Osteoblast (primary cell): ENCODE results near the gene OR10H3. TPM values are rescaled to one million over a fixed set of nuclear protein-coding genes. Genes with fewer than 3 reads are reported as not detected.

Experiments
- DNase-seq: peaks from one replicate; pipeline ENCODE4 v3.0.0; 2011; ENCODE audit warnings: low spot score, mixed read lengths; ENCODE audit not compliant: insufficient read length; ENCODE audit errors: missing footprints
- H2AFZ ChIP-seq: 2 replicates; pipeline ENCODE4 v1.6.0; 2011; ENCODE audit warnings: mild to moderate bottlenecking, low read length
- H3K27ac ChIP-seq: 2 replicates; pipeline ENCODE4 v1.5.1; 2011; ENCODE audit warnings: mild to moderate bottlenecking, low read depth, low read length, moderate library complexity
- H3K27me3 ChIP-seq: 2 replicates; pipeline ENCODE4 v1.6.0; 2012; ENCODE audit warnings: mild to moderate bottlenecking, control low read depth, inconsistent platforms, low read length, moderate library complexity; ENCODE audit not compliant: insufficient read depth
- H3K36me3 ChIP-seq: 2 replicates; pipeline ENCODE4 v1.5.1; 2011; ENCODE audit warnings: mild to moderate bottlenecking, low read length, control low read depth, moderate library complexity; ENCODE audit not compliant: insufficient read depth
- H3K4me1 ChIP-seq: 2 replicates; pipeline ENCODE4 v1.5.1; 2011; ENCODE audit warnings: mild to moderate bottlenecking, low read length, control low read depth, moderate library complexity; ENCODE audit not compliant: insufficient read depth
- H3K4me2 ChIP-seq: 2 replicates; pipeline ENCODE4 v1.6.0; 2011; ENCODE audit warnings: mild to moderate bottlenecking, low read length; ENCODE audit not compliant: insufficient read depth
- H3K4me3 ChIP-seq: fragments of 200-600 bp; sonication (generic); 3 replicates; pipeline ENCODE4 v1.5.1; 2012; ENCODE audit warnings: mild to moderate bottlenecking, low read length, inconsistent platforms; ENCODE audit not compliant: insufficient read depth
- H3K79me2 ChIP-seq: 2 replicates; pipeline ENCODE4 v1.6.0; 2012; ENCODE audit warnings: mild to moderate bottlenecking, low read length, control low read depth, inconsistent platforms; ENCODE audit not compliant: insufficient read depth
- H3K9me3 ChIP-seq: 2 replicates; pipeline ENCODE4 v1.5.1; 2011; ENCODE audit warnings: low read depth, low read length, control low read depth
- H4K20me1 ChIP-seq: 2 replicates; pipeline ENCODE4 v1.6.0; 2012; ENCODE audit warnings: mild to moderate bottlenecking, low read length, control low read depth; ENCODE audit not compliant: insufficient read depth
- total RNA-seq: library from RNA; depleted of rRNA; stranded (reverse); fragments of >200 nt; gene quantifications from 2 replicates; pipeline ENCODE4 v1.2.3, GENCODE V29; 2012
- TF ChIP-seq, protein P1 (sequence below): IDR thresholded peaks from 2 replicates; pipeline ENCODE4 v1.5.1; 2011; ENCODE audit warnings: mild to moderate bottlenecking, low read depth, low read length, moderate library complexity; ENCODE audit errors: extremely low read depth

OR10H3 gene
- total RNA-seq, 1 donor = not detected

DNA sequence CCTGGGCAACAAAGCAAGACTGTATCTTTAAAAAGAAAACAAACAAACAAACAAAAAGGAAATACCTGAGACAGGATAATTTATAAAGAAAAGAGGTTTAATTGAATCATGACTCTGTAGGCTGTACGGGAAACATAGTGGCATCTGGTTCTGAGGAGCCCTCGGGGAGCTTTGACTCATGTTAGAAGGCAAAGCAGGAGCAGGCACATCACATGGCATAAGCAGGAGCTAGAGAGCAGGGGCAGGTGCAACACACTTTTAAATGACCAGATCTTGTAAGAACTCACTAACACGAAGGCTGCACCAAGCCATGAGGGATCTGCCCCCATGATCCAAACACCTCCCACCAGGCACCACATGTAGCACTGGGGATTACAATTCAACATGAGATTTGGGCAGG is 23.1 kb upstream of the OR10H3 start:
- Histone ChIP-seq H3K4me1 (no peaks in the 10 kb centered on the region), H3K4me2 (no peak overlapping the region), H3K9me3 (no peaks in the 10 kb centered on the region), H4K20me1 (no peaks in the 10 kb centered on the region), H3K36me3 (no peaks in the 10 kb centered on the region), H3K27ac (no peak overlapping the region), H3K27me3 (no peaks in the 10 kb centered on the region), H3K4me3 (no peak overlapping the region), H3K79me2 (no peaks in the 10 kb centered on the region), H2AFZ (no peak overlapping the region)
- no peak for DNase-seq
- TF ChIP-seq, protein P1, sequence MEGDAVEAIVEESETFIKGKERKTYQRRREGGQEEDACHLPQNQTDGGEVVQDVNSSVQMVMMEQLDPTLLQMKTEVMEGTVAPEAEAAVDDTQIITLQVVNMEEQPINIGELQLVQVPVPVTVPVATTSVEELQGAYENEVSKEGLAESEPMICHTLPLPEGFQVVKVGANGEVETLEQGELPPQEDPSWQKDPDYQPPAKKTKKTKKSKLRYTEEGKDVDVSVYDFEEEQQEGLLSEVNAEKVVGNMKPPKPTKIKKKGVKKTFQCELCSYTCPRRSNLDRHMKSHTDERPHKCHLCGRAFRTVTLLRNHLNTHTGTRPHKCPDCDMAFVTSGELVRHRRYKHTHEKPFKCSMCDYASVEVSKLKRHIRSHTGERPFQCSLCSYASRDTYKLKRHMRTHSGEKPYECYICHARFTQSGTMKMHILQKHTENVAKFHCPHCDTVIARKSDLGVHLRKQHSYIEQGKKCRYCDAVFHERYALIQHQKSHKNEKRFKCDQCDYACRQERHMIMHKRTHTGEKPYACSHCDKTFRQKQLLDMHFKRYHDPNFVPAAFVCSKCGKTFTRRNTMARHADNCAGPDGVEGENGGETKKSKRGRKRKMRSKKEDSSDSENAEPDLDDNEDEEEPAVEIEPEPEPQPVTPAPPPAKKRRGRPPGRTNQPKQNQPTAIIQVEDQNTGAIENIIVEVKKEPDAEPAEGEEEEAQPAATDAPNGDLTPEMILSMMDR = no peak

DNA sequence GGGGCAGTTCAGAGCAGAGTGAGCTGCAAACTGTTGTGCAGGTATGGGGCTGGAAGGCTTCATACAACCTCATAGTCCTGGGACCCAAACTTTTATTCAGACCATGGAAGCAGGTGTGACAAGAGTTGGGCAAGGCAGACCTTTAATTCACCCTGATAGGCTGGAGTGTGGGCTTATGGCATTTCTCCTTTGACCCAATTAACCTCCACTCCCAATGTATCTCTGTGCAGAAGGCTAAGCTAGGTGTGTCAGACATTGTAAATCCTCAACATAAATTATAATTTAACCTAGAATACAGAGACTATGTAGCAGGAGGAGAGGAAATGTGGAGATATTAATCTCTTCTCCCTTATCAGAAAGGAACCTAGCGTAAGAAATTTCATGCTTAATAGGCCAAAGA is 22.1 kb upstream of the OR10H3 start:
- Histone ChIP-seq H4K20me1 (no peaks in the 10 kb centered on the region), H3K4me2 (no peak overlapping the region), H3K4me3 (no peak overlapping the region), H3K4me1 (no peaks in the 10 kb centered on the region), H3K27me3 (no peaks in the 10 kb centered on the region), H3K36me3 (no peaks in the 10 kb centered on the region), H3K27ac (no peak overlapping the region), H3K9me3 (no peaks in the 10 kb centered on the region), H2AFZ (no peak overlapping the region), H3K79me2 (no peaks in the 10 kb centered on the region)
- no peak for DNase-seq
- TF ChIP-seq, protein P1 = no peak

DNA sequence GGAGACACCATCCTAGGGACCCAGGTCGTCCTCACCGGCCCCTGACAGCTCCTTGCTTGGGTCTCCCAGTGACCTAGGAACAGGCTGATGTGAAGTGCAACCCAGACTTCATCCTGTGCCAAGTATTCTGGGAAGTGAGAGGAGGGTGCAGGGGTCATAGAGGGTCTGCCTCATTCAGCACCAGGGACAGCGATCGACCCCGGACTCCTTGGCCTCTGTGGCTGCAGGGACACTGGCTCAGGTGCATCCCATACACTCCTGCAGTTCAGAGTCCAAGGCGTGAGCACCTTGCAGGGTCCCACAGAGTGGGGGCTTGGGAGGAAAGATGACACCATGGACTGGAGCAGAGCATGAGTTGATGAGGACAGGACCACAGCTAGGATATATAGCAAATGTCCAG is 20.0 kb upstream of the OR10H3 start:
- H3K9me3 ChIP-seq = no peaks in the 10 kb centered on the region
- H3K4me1 ChIP-seq = no peaks in the 10 kb centered on the region
- TF ChIP-seq, protein P1 = no peak
- no peak overlapping the region for H3K4me3 ChIP-seq
- H3K36me3 ChIP-seq = no peaks in the 10 kb centered on the region
- H3K27me3 ChIP-seq = no peaks in the 10 kb centered on the region
- H3K4me2 ChIP-seq = no peak overlapping the region
- H4K20me1 ChIP-seq = no peaks in the 10 kb centered on the region
- no peak overlapping the region for H3K27ac ChIP-seq
- no peak overlapping the region for H2AFZ ChIP-seq
- no peak for DNase-seq
- no peaks in the 10 kb centered on the region for H3K79me2 ChIP-seq

DNA sequence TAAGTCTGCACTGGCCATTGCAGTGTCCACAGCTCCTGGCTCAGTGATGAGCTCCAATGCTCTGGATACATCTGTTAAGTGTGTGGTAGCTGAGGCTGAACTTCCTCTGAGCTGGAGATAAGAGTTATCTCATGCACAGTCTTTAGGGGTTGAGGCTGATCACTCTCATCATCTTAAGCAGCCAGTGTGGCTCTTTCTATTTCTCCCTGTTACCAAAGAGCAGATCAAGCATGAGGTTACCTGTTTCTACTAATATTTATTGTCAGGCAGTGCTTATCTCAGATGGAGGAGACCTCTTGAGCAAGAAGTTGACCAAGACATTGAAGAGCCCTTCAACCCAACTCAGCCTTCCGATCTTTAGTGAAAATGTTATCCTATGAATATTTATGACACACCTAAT is 16.5 kb upstream of the OR10H3 start:
- no peak overlapping the region for H3K4me3 ChIP-seq
- TF ChIP-seq, protein P1 = no peak
- H3K4me1 ChIP-seq = no peaks in the 10 kb centered on the region
- no peaks in the 10 kb centered on the region for H3K9me3 ChIP-seq
- no peak overlapping the region for H2AFZ ChIP-seq
- H3K27ac ChIP-seq = no peak overlapping the region
- no peak for DNase-seq
- no peaks in the 10 kb centered on the region for H3K27me3 ChIP-seq
- H3K4me2 ChIP-seq = no peak overlapping the region
- no peaks in the 10 kb centered on the region for H4K20me1 ChIP-seq
- H3K79me2 ChIP-seq = no peaks in the 10 kb centered on the region
- H3K36me3 ChIP-seq = no peaks in the 10 kb centered on the region
